MCF 10A (cell line): Measurements from ENCODE around the gene PRCP. TPM values are rescaled to one million over a fixed set of nuclear protein-coding genes. Genes with fewer than 3 reads are reported as not detected.

Experiments used
- BruUV-seq: library from RNA; stranded (reverse); fragments of 400-500 nt; replicated peaks from 2 replicates; lab custom pipeline; 2021; lab: Mats Ljungman, UMichigan
- CTCF ChIA-PET: fragments of 300-600 bp; sonication (Branson Sonifier 250); formaldehyde crosslinking; extraction: SDS; loops from one replicate; lab custom pipeline; 2021; ENCODE audit warnings: antibody characterized with exemption, inconsistent platforms; lab: Yijun Ruan, JAX
- POLR2A ChIA-PET: fragments of 300-600, 350-650 bp; sonication (Branson Sonifier 250); formaldehyde crosslinking; extraction: SDS; loops from one replicate; lab custom pipeline; 2020; ENCODE audit warnings: antibody characterized with exemption, inconsistent platforms; lab: Yijun Ruan, JAX
- DNase-seq: peaks from one replicate; pipeline ENCODE4 v3.0.0-alpha.2; 2018; ENCODE audit not compliant: unreplicated experiment
- H3K27ac Mint-ChIP-seq: one replicate; pipeline ENCODE4 v1.8.0; 2022; ENCODE audit warnings: mild to moderate bottlenecking, low read depth, mixed read lengths; ENCODE audit not compliant: unreplicated experiment
- H3K27me3 Mint-ChIP-seq: one replicate; pipeline ENCODE4 v1.8.0; 2022; ENCODE audit warnings: mixed read lengths; ENCODE audit not compliant: insufficient read depth, unreplicated experiment
- H3K36me3 Mint-ChIP-seq: one replicate; pipeline ENCODE4 v1.8.0; 2022; ENCODE audit warnings: mild to moderate bottlenecking, moderate library complexity, mixed read lengths; ENCODE audit not compliant: insufficient read depth, unreplicated experiment
- H3K4me1 Mint-ChIP-seq: one replicate; pipeline ENCODE4 v1.8.0; 2022; ENCODE audit warnings: mixed read lengths; ENCODE audit not compliant: insufficient read depth, unreplicated experiment
- H3K4me3 Mint-ChIP-seq: one replicate; pipeline ENCODE4 v1.8.0; 2022; ENCODE audit warnings: mild to moderate bottlenecking, moderate library complexity, mixed read lengths; ENCODE audit not compliant: unreplicated experiment
- H3K9me3 Mint-ChIP-seq: one replicate; pipeline ENCODE4 v1.8.0; 2022; ENCODE audit warnings: mixed read lengths; ENCODE audit not compliant: unreplicated experiment
- CTCF ChIP-seq: fragments of 200-600 bp; IDR thresholded peaks from one replicate; pipeline ENCODE4 v1.8.0; 2022; ENCODE audit warnings: antibody characterized with exemption, mild to moderate bottlenecking; ENCODE audit not compliant: unreplicated experiment
- intact Hi-C: fragments of 100-400 bp; cut with micrococcal nuclease; formaldehyde crosslinking; loops from 2 replicates; pipeline ENCODE4 v1.14.1; 2022
- total RNA-seq: library from RNA; stranded (reverse); gene quantifications from 2 replicates; pipeline ENCODE4 v1.2.3, GENCODE V29; 2022

Gene PRCP
- total RNA-seq, 1 experiment from 2014 or later, result 22.7 TPM

GRCh38 chr11:82787981-82788380 is 112.2 kb downstream of the PRCP start:
- Mint-ChIP-seq H3K4me3 (no peak overlapping the region), H3K27me3 (no peaks in the 10 kb centered on the region), H3K4me1 (no peaks in the 10 kb centered on the region), H3K27ac (no peak overlapping the region), H3K9me3 (no peaks in the 10 kb centered on the region), H3K36me3 (no peaks in the 10 kb centered on the region)
- ChIA-PET CTCF (no interaction called here), POLR2A (interaction anchor here (0.7 kb wide), 1 partner anchor 1153 kb away, joined by 3 read pairs; no protein-coding TSS in a partner anchor)
- DNase-seq, result no peak
- TF ChIP-seq CTCF, result no peak
- BruUV-seq, result no TSS peak
- intact Hi-C loops, result no loop called here

GRCh38 chr11:82786836-82787235 is 113.4 kb downstream of the PRCP start:
- CTCF ChIA-PET, result interaction anchor here (0.6 kb wide), 1 partner anchor 57 kb away, joined by 3 read pairs; no protein-coding TSS in a partner anchor
- no peaks in the 10 kb centered on the region for H3K4me1 Mint-ChIP-seq
- intact Hi-C loops, result no loop called here

GRCh38 chr11:82786001-82786400 is 114.2 kb downstream of the PRCP start:
- CTCF ChIA-PET, result interaction anchor here (0.9 kb wide), 1 partner anchor 12 kb away, joined by 3 read pairs; no protein-coding TSS in a partner anchor

More at GRCh38 chr11:82786836-82787235, 113.4 kb downstream of the PRCP start:
- H3K36me3 Mint-ChIP-seq, result no peaks in the 10 kb centered on the region
- no peak for DNase-seq
- H3K27ac Mint-ChIP-seq, result no peak overlapping the region
- no peak for TF ChIP-seq CTCF
- no peaks in the 10 kb centered on the region for H3K27me3 Mint-ChIP-seq
- no TSS peak for BruUV-seq
- H3K4me3 Mint-ChIP-seq, result no peak overlapping the region
- POLR2A ChIA-PET, result no interaction called here
- no peaks in the 10 kb centered on the region for H3K9me3 Mint-ChIP-seq

GRCh38 chr11:82782825-82783374 is 117.3 kb downstream of the PRCP start:
- no peak for TF ChIP-seq CTCF
- Mint-ChIP-seq H3K4me1 (no peaks in the 10 kb centered on the region), H3K9me3 (no peaks in the 10 kb centered on the region), H3K27me3 (no peaks in the 10 kb centered on the region), H3K27ac (no peak overlapping the region), H3K4me3 (no peak overlapping the region), H3K36me3 (no peaks in the 10 kb centered on the region)
- no TSS peak for BruUV-seq
- CTCF ChIA-PET, result no interaction called here
- POLR2A ChIA-PET, result no interaction called here
- intact Hi-C loops, result no loop called here
- no peak for DNase-seq

More at GRCh38 chr11:82786001-82786400, 114.2 kb downstream of the PRCP start:
- Mint-ChIP-seq H3K9me3 (no peaks in the 10 kb centered on the region), H3K4me3 (no peak overlapping the region), H3K27me3 (no peaks in the 10 kb centered on the region), H3K27ac (no peak overlapping the region), H3K4me1 (no peaks in the 10 kb centered on the region), H3K36me3 (no peaks in the 10 kb centered on the region)
- TF ChIP-seq CTCF, result no peak
- POLR2A ChIA-PET, result no interaction called here
- DNase-seq, result no peak
- intact Hi-C loops, result no loop called here
- BruUV-seq, result no TSS peak
